B cell (primary cell): ENCODE data around the gene ZNF750. TPM values are rescaled to one million over a fixed set of nuclear protein-coding genes. Genes with fewer than 3 reads are reported as not detected.

Experiments used
- ATAC-seq: fragments of 200-7000 bp; cut with Tn5 transposase; one replicate; pipeline ENCODE4 v1.10.0; 2021; ENCODE audit warnings: low read depth, mild to moderate bottlenecking, moderate number of reproducible peaks, moderate library complexity
- CTCF ChIA-PET: fragments of 350-600 bp; sonication (Branson Sonifier 250); formaldehyde crosslinking; loops from one replicate; lab custom pipeline; 2021; ENCODE audit warnings: antibody characterized with exemption, inconsistent platforms; lab: Charles Lee
- POLR2A ChIA-PET: fragments of 350-600 bp; sonication (Branson Sonifier 250); formaldehyde crosslinking; loops from one replicate; lab custom pipeline; 2021; ENCODE audit warnings: antibody characterized with exemption; lab: Charles Lee
- DNase-seq: peaks from one replicate; pipeline ENCODE4 v3.0.0; 2013
- H2AFZ ChIP-seq: 2 replicates; pipeline ENCODE4 v1.6.1; 2012; ENCODE audit warnings: mild to moderate bottlenecking, low read depth, low read length; ENCODE audit not compliant: insufficient read depth, poor library complexity, severe bottlenecking
- H3K27ac ChIP-seq, 2 donors: 1 replicate in 1 of 2; 2 replicates in 1 of 2; pipeline ENCODE4 v1.5.1; 2012 to 2013; ENCODE audit warnings: low read length in 2 of 2, mild to moderate bottlenecking in 2 of 2, moderate library complexity in 1 of 2
- H3K27me3 ChIP-seq, 4 experiments: fragments of 200-600 bp in 1 of 4; sonication (generic) in 1 of 4; replicated peaks in 1 of 4; 1 replicate in 2 of 4; 2 replicates in 2 of 4; pipeline versions ENCODE4 v1.6.1 to v1.7.0; 2013 to 2016; ENCODE audit warnings: low read length in 3 of 4, mild to moderate bottlenecking in 2 of 4, mixed read lengths in 1 of 4, moderate library complexity in 1 of 4; ENCODE audit not compliant: insufficient read depth in 4 of 4, control insufficient read depth in 3 of 4; ENCODE audit errors: control extremely low read depth in 1 of 4
- H3K36me3 ChIP-seq, 2 experiments: replicated peaks in 1 of 2; 1 replicate in 1 of 2; 2 replicates in 1 of 2; pipeline versions ENCODE4 v1.6.1 to v1.7.1; 2013; ENCODE audit warnings: low read length in 1 of 2; ENCODE audit not compliant: insufficient read depth in 2 of 2, control insufficient read depth in 1 of 2; ENCODE audit errors: control extremely low read depth in 1 of 2, extremely low read depth in 1 of 2
- H3K4me1 ChIP-seq, 2 donors: fragments of 200-600 bp in 1 of 2; sonication (generic) in 1 of 2; 1 replicate in 1 of 2; 2 replicates in 1 of 2; pipeline versions ENCODE4 v1.5.1 to v1.6.1; 2013 to 2017; ENCODE audit warnings: low read length in 2 of 2; ENCODE audit not compliant: control insufficient read depth in 2 of 2, insufficient read depth in 2 of 2
- H3K4me2 ChIP-seq: replicated peaks from 2 replicates; pipeline ENCODE3; 2012; ENCODE audit warnings: mild to moderate bottlenecking, low read depth, low read length; ENCODE audit not compliant: poor library complexity, severe bottlenecking
- H3K4me3 ChIP-seq, 5 experiments: fragments of 200-600 bp in 1 of 5; sonication (generic) in 1 of 5; 1 replicate in 3 of 5; 2 replicates in 2 of 5; pipeline versions ENCODE4 v1.5.1 to v1.7.0; 2011 to 2016; ENCODE audit warnings: low read length in 4 of 5, mild to moderate bottlenecking in 4 of 5, low read depth in 2 of 5, control low read depth in 1 of 5, moderate library complexity in 1 of 5; ENCODE audit not compliant: insufficient read depth in 1 of 5; ENCODE audit errors: control extremely low read depth in 1 of 5, extremely low read depth in 1 of 5
- H3K79me2 ChIP-seq: fragments of 200-600 bp; sonication (generic); one replicate; pipeline ENCODE4 v1.6.0; 2016; ENCODE audit warnings: low read length; ENCODE audit not compliant: control insufficient read depth, insufficient read depth
- H3K9ac ChIP-seq: fragments of 200-600 bp; sonication (generic); 2 replicates; pipeline ENCODE4 v1.6.1; 2017; ENCODE audit warnings: mild to moderate bottlenecking, low read length, moderate library complexity
- H3K9me3 ChIP-seq, 3 donors: one replicate each; pipeline versions ENCODE4 v1.6.1 to v1.7.1; 2013; ENCODE audit warnings: low read length in 2 of 3; ENCODE audit not compliant: control insufficient read depth in 2 of 3, insufficient read depth in 1 of 3; ENCODE audit errors: control extremely low read depth in 1 of 3
- H4K20me1 ChIP-seq: 2 replicates; pipeline ENCODE4 v1.6.0; 2012; ENCODE audit warnings: mild to moderate bottlenecking, low read length; ENCODE audit not compliant: insufficient read depth, control insufficient read depth, poor library complexity, severe bottlenecking
- H3K27ac Mint-ChIP-seq: one replicate; pipeline ENCODE4 v1.8.0; 2021; ENCODE audit warnings: mixed read lengths
- H3K27me3 Mint-ChIP-seq: one replicate; pipeline ENCODE4 v1.8.0; 2021; ENCODE audit warnings: mixed read lengths
- H3K4me1 Mint-ChIP-seq: one replicate; pipeline ENCODE4 v1.8.0; 2021; ENCODE audit warnings: mixed read lengths
- H3K4me3 Mint-ChIP-seq: one replicate; pipeline ENCODE4 v1.8.0; 2021; ENCODE audit warnings: mixed read lengths
- H3K9me3 Mint-ChIP-seq: one replicate; pipeline ENCODE4 v1.8.0; 2022; ENCODE audit warnings: mixed read lengths; ENCODE audit not compliant: insufficient read depth
- EZH2 ChIP-seq: IDR thresholded peaks from 2 replicates; pipeline ENCODE4 v1.6.1; 2012; ENCODE audit warnings: borderline replicate concordance, low read depth, mild to moderate bottlenecking, moderate library complexity, low read length; ENCODE audit not compliant: insufficient read depth, poor library complexity, severe bottlenecking
- WGBS: methylation state at CpG from one replicate; pipeline ENCODE4 v1.1.5; 2013; ENCODE audit warnings: missing lambda C conversion rate; ENCODE audit not compliant: insufficient coverage; 5-methylcytosine and 5-hydroxymethylcytosine counted together
- intact Hi-C: fragments of 100-400 bp; cut with micrococcal nuclease; formaldehyde crosslinking; loops from one replicate; pipeline ENCODE4 v1.10.0; 2022
- polyA plus RNA-seq: library from polyadenylated mRNA; depleted of rRNA; stranded (reverse); fragments of >200 nt; gene quantifications from 2 replicates; pipeline ENCODE4 v1.2.3, GENCODE V29; 2012
- total RNA-seq, 2 donors: library from RNA; stranded (reverse); fragments of 120-200 nt in 1 of 2; gene quantifications; 1 replicate in 1 of 2; 2 replicates in 1 of 2; pipeline versions ENCODE4 v1.2.3 to v1.2.4, GENCODE V29; 2013 to 2022
- TF ChIP-seq, protein P1 (sequence below): fragments of 200-600 bp; IDR thresholded peaks from one replicate; pipeline ENCODE4 v1.8.0; 2022; ENCODE audit warnings: antibody characterized with exemption, mild to moderate bottlenecking

Gene ZNF750
- total and polyA plus RNA-seq, 2 donors (not counting 1 experiment from before 2014, with no cell fraction given): not detected

DNA sequence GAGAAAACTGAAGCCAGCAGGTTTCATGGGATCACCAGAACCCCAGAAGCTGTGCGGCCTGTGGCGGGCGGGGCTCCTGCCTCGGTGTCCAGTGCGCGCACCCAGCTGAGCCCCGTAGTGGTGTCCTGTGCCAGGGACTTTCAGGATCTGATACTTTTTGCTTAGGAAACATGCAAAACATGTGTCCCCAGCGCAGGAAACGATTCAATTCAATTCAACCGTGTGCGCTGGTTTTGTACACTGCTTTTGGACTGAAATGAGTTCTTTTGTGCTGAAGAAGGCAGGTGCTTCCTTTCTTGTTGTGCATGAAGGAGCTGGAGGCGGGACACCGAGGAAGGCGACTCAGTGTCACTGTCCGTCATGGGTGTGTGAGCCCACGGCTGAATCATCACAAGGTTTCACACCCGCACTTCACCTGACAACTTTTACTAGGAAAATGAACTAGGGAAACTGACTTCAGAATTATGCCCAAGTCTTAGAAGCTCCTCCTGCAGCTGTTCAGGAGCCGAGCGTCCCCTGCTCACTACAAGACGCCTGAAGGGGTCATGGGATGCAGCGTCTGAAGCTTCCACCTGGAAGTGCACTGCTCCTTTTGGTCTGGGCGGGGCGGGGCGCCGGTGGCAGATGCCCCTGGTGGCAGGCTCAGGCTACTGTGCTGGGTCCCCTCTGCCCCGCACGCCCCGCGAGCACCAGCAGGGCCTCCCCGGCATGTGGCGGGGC, 31.4 kb upstream of the ZNF750 start:
- peaks cover 60% of the 10 kb centered on the region for H4K20me1 ChIP-seq
- peaks cover 0 to 7% of the 10 kb centered on the region in 2 experiments for H3K36me3 ChIP-seq
- peaks cover 56% of the 10 kb centered on the region for H3K4me1 Mint-ChIP-seq
- 8% methylated on average over 28 of the region's 31 CpGs for WGBS
- CTCF ChIA-PET: interaction anchor here (0.7 to 4.1 kb wide), 14 partner anchors 7 to 180 kb away, joined by 3 to 43 read pairs (median 6); no protein-coding TSS in a partner anchor
- peak overlapping the region; percentile 73 for H3K4me2 ChIP-seq
- H3K27ac ChIP-seq: peak overlapping the region; percentile 78 to 79
- H3K9me3 Mint-ChIP-seq: no peaks in the 10 kb centered on the region
- H3K27me3 Mint-ChIP-seq: peaks cover 4% of the 10 kb centered on the region
- H3K27me3 ChIP-seq: peaks cover 0 to 29% (median 0%) of the 10 kb centered on the region in 4 experiments
- DNase-seq: peak; percentile 95
- POLR2A ChIA-PET: interaction anchor here (0.6 to 3.2 kb wide), 12 partner anchors 11 to 329 kb away, joined by 3 to 22 read pairs (median 4); no protein-coding TSS in a partner anchor
- H3K9me3 ChIP-seq: peaks cover 0 to 14% (median 0%) of the 10 kb centered on the region in 3 donors
- peaks cover 44% of the 10 kb centered on the region for H3K79me2 ChIP-seq
- no peak overlapping the region for H2AFZ ChIP-seq
- no peak for TF ChIP-seq EZH2
- TF ChIP-seq, protein P1, sequence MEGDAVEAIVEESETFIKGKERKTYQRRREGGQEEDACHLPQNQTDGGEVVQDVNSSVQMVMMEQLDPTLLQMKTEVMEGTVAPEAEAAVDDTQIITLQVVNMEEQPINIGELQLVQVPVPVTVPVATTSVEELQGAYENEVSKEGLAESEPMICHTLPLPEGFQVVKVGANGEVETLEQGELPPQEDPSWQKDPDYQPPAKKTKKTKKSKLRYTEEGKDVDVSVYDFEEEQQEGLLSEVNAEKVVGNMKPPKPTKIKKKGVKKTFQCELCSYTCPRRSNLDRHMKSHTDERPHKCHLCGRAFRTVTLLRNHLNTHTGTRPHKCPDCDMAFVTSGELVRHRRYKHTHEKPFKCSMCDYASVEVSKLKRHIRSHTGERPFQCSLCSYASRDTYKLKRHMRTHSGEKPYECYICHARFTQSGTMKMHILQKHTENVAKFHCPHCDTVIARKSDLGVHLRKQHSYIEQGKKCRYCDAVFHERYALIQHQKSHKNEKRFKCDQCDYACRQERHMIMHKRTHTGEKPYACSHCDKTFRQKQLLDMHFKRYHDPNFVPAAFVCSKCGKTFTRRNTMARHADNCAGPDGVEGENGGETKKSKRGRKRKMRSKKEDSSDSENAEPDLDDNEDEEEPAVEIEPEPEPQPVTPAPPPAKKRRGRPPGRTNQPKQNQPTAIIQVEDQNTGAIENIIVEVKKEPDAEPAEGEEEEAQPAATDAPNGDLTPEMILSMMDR: peak; percentile 73
- ATAC-seq: peak; percentile 82
- intact Hi-C loops: loop anchor here (1.0 to 2.0 kb wide), 6 partner anchors 11 to 210 kb away; no protein-coding TSS in a partner anchor
- H3K27ac Mint-ChIP-seq: peak overlapping the region; percentile 95
- H3K4me1 ChIP-seq: peaks cover 54 to 56% of the 10 kb centered on the region in 2 donors
- H3K4me3 Mint-ChIP-seq: peak overlapping the region; percentile 82
- H3K4me3 ChIP-seq: peak overlapping the region in 3 of 5 experiments; percentile 18 to 30 (median 25)
- peak overlapping the region; percentile 36 for H3K9ac ChIP-seq
